Right kidney (tissue), 9 donors: ENCODE data around the gene KRTAP12-3.
"Not testable (repeated sequence)": the region's sequence is repeated elsewhere in the genome, so short reads cannot be mapped to it uniquely, and the experiment has no call there.

ENCODE experiments used
- DNase-seq: peaks from one replicate; pipeline ENCODE4 v3.0.0-alpha.2; 2016
- long read RNA-seq, 8 donors: transcript quantifications; one replicate each; lab custom pipeline, GENCODE V29; 2026

KRTAP12-3 gene
- long read RNA-seq, donor 1: 0 reads
- long read RNA-seq, donor 2: 0 reads
- long read RNA-seq, donor 3: 0 reads
- long read RNA-seq, donor 4: 0 reads
- long read RNA-seq, donor 5: 0 reads
- long read RNA-seq, donor 6: 0 reads
- long read RNA-seq, donor 7: 0 reads
- long read RNA-seq, donor 8: 0 reads

- DNase-seq: no peak
These were observed at the start of gene KRTAP12-3 for GRCh38 chr21:44657635-44658540. Gene KRTAP12-3, plus strand, starts transcription at chr21:44657932. Its CDS starts 48 bp downstream, at chr21:44657980.

GRCh38 chr21:44609193-44609592, 48.5 kb upstream of the KRTAP12-3 start:
- no peak for DNase-seq

GRCh38 chr21:44610157-44610843, 47.4 kb upstream of the KRTAP12-3 start:
- DNase-seq: not testable (repeated sequence)

- DNase-seq: no peak
These were observed 46.2 kb upstream of the KRTAP12-3 start for GRCh38 chr21:44611551-44611950.

- DNase-seq: no peak
These were observed 45.7 kb upstream of the KRTAP12-3 start, which contains the start of gene KRTAP10-8 for GRCh38 chr21:44612029-44612486. Gene KRTAP10-8, plus strand, starts transcription at chr21:44612079. Its CDS starts 22 bp downstream, at chr21:44612101.

- no peak for DNase-seq
These were observed 45.0 kb upstream of the KRTAP12-3 start for GRCh38 chr21:44612669-44613229.

- DNase-seq: no peak
These were observed 44.2 kb upstream of the KRTAP12-3 start for GRCh38 chr21:44613386-44614155.

- no peak for DNase-seq
These were observed 43.5 kb upstream of the KRTAP12-3 start for GRCh38 chr21:44614161-44614631.

- DNase-seq: no peak
These were observed 42.8 kb upstream of the KRTAP12-3 start for GRCh38 chr21:44614961-44615391.

GRCh38 chr21:44615466-44615865, 42.3 kb upstream of the KRTAP12-3 start:
- no peak for DNase-seq

GRCh38 chr21:44615911-44616590, 41.7 kb upstream of the KRTAP12-3 start:
- DNase-seq: no peak

GRCh38 chr21:44616591-44616926, 41.2 kb upstream of the KRTAP12-3 start:
- no peak for DNase-seq

- no peak for DNase-seq
These were observed 40.6 kb upstream of the KRTAP12-3 start for GRCh38 chr21:44617071-44617501.

GRCh38 chr21:44618504-44618903, 39.2 kb upstream of the KRTAP12-3 start:
- DNase-seq: no peak

- no peak for DNase-seq
These were observed 38.8 kb upstream of the KRTAP12-3 start for GRCh38 chr21:44618909-44619308.

- DNase-seq: no peak
These were observed 37.8 kb upstream of the KRTAP12-3 start for GRCh38 chr21:44619886-44620285.

GRCh38 chr21:44623575-44623974, 34.2 kb upstream of the KRTAP12-3 start:
- DNase-seq: no peak

GRCh38 chr21:44625756-44626155, 32.0 kb upstream of the KRTAP12-3 start:
- no peak for DNase-seq

- no peak for DNase-seq
These were observed 31.5 kb upstream of the KRTAP12-3 start for GRCh38 chr21:44626262-44626661.

GRCh38 chr21:44626673-44627143, 31.0 kb upstream of the KRTAP12-3 start, which contains the start of gene KRTAP10-9:
Gene KRTAP10-9, plus strand, starts transcription at chr21:44627093. Its CDS starts 79 bp downstream, at chr21:44627172.
- no peak for DNase-seq
